Right lobe of liver (tissue), 6 donors: ENCODE results near the gene PCDHGA11. TPM values are rescaled to one million over a fixed set of nuclear protein-coding genes. Genes with fewer than 3 reads are reported as not detected.
"Not testable (repeated sequence)": the region's sequence is repeated elsewhere in the genome, so short reads cannot be mapped to it uniquely, and the experiment has no call there.

Experiments used
- ATAC-seq, 4 donors: fragments of 200-7000 bp; cut with Tn5 transposase; one replicate each; pipeline ENCODE4 v1.9.1; 2020; ENCODE audit warnings: mild to moderate bottlenecking in 4 of 4, moderate library complexity in 4 of 4
- DNase-seq, 3 donors: peaks; one replicate each; pipeline ENCODE4 v3.0.0-alpha.2; 2020
- H3K27ac ChIP-seq, 3 donors: fragments of 200-600 bp; one replicate each; pipeline ENCODE4 v1.8.0; 2022
- H3K27me3 ChIP-seq, 2 donors: fragments of 200-600 bp; one replicate each; pipeline ENCODE4 v1.8.0; 2022
- H3K36me3 ChIP-seq, 4 donors: fragments of 200-600 bp; sonication (generic) in 1 of 4; one replicate each; pipeline versions ENCODE4 v1.5.1 to v1.8.0; 2017 to 2022; ENCODE audit warnings: control low read depth in 1 of 4
- H3K4me1 ChIP-seq, 4 donors: fragments of 200-600 bp; sonication (generic) in 1 of 4; one replicate each; pipeline versions ENCODE4 v1.5.1 to v1.8.0; 2017 to 2022; ENCODE audit warnings: control low read depth in 1 of 4
- H3K4me3 ChIP-seq, 3 donors: fragments of 200-600 bp; one replicate each; pipeline ENCODE4 v1.8.0; 2022
- H3K9me3 ChIP-seq, 4 donors: fragments of 200-600 bp; sonication (generic) in 1 of 4; one replicate each; pipeline versions ENCODE4 v1.5.1 to v1.8.0; 2017 to 2022; ENCODE audit warnings: control low read depth in 1 of 4
- POLR2A ChIP-seq: fragments of 450-650 bp; IDR thresholded peaks from one replicate; pipeline ENCODE4 v1.6.1; 2017; ENCODE audit warnings: antibody characterized with exemption, mild to moderate bottlenecking
- WGBS: methylation state at CpG from one replicate; pipeline ENCODE4 v1.1.6; 2018; ENCODE audit warnings: low coverage, low lambda C conversion rate; ENCODE audit not compliant: insufficient coverage; ENCODE audit errors: missing lambda C conversion rate; 5-methylcytosine and 5-hydroxymethylcytosine counted together
- intact Hi-C, 2 donors: fragments of 100-400 bp; cut with DNase I; formaldehyde crosslinking; loops; one replicate each; pipeline versions ENCODE4 v1.11.2 to v1.14.1; 2022
- total RNA-seq, 6 experiments: library from RNA; depleted of rRNA in 2 of 6; stranded (reverse); fragments of >200 nt in 2 of 6; fragmentation: NEBNext Ultra II Directional in 3 of 6; extraction: Animal tissue kit (Norgen Biotek cat#: 25700) in 3 of 6; gene quantifications; one replicate each; pipeline versions ENCODE4 v1.1.0 to v1.2.4, GENCODE V29; 2016 to 2023
- TF ChIP-seq, protein P1 (sequence below), 4 donors: fragments of 200-600 bp in 3 of 4; fragments of 450-650 bp in 1 of 4; IDR thresholded peaks; one replicate each; pipeline versions ENCODE4 v1.5.1 to v1.8.0; 2016 to 2022; ENCODE audit warnings: antibody characterized with exemption in 4 of 4, mild to moderate bottlenecking in 2 of 4
- donor health status: DM: no; HTN: yes; CAD: no.
- donor health status: DM: no; HTN: no; CAD: no.
- donor health status: DM: no; HTN: no; CAD: no.
- donor health status: DM: no; HTN: yes; CAD: no.
- donor health status: DM: no; HTN: yes; CAD: no.

Gene PCDHGA11
- total RNA-seq, 6 experiments from 2014 or later, result 0.81 to 1.7 (median 1.1) TPM

DNA sequence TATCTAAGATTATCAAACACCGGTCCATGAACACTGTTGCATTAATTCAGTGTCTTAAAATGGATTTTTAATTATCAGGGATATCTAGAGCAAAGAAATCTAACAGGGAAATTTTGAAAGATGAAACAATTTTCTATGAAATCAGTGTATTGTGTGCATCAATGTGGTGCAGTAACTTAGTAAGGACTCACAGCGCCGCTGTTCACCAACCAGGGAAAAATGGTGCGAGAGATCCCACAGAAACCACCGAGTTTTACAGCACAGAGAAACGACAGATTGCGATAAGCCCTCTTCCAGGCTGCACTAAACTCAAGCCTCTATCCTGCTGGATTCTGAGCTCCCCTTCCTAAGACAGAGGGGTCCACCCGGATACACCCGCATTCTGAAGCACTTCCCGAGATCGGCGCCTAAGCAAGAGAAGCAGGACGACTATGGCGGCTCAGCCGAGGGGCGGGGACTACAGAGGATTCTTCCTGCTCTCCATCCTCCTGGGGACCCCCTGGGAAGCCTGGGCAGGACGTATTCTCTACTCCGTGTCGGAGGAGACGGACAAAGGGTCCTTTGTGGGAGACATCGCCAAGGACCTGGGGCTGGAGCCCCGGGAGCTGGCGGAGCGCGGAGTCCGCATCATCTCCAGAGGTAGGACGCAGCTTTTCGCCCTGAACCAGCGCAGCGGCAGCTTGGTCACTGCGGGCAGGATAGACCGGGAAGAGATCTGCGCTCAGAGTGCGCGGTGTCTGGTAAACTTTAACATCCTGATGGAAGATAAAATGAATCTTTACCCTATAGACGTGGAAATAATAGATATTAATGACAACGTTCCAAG lies 38.2 kb upstream of the PCDHGA11 start, which contains the start of gene PCDHGA7:
Gene PCDHGA7 (plus strand): TSS at position 274 of the 826 bp plus-strand sequence. CDS start 158 bp downstream, at position 432.
- Histone ChIP-seq H3K4me3 (peak within 1 kb of the TSS in 2 of 3 donors; percentile 3 to 14), H3K4me1 (no peaks in the 10 kb centered on the region), H3K27ac (no peak within 1 kb of the TSS), H3K36me3 (no peaks in the 10 kb centered on the region), H3K9me3 (peaks cover 0 to 4% (median 0%) of the 10 kb centered on the region in 4 donors), H3K27me3 (no peaks in the 10 kb centered on the region)
- TF ChIP-seq, protein P1, sequence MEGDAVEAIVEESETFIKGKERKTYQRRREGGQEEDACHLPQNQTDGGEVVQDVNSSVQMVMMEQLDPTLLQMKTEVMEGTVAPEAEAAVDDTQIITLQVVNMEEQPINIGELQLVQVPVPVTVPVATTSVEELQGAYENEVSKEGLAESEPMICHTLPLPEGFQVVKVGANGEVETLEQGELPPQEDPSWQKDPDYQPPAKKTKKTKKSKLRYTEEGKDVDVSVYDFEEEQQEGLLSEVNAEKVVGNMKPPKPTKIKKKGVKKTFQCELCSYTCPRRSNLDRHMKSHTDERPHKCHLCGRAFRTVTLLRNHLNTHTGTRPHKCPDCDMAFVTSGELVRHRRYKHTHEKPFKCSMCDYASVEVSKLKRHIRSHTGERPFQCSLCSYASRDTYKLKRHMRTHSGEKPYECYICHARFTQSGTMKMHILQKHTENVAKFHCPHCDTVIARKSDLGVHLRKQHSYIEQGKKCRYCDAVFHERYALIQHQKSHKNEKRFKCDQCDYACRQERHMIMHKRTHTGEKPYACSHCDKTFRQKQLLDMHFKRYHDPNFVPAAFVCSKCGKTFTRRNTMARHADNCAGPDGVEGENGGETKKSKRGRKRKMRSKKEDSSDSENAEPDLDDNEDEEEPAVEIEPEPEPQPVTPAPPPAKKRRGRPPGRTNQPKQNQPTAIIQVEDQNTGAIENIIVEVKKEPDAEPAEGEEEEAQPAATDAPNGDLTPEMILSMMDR (IDR thresholded peaks at IDR 0.05), result peak in 3 of 4 donors; percentile 5 to 15 (median 9)
- TF ChIP-seq POLR2A, result no peak
- ATAC-seq, result peak in 1 of 4 donors; percentile 53
- no peak for DNase-seq
- intact Hi-C loops, result no loop called here
- 15% methylated on average over 21 of the region's 37 CpGs for WGBS

DNA sequence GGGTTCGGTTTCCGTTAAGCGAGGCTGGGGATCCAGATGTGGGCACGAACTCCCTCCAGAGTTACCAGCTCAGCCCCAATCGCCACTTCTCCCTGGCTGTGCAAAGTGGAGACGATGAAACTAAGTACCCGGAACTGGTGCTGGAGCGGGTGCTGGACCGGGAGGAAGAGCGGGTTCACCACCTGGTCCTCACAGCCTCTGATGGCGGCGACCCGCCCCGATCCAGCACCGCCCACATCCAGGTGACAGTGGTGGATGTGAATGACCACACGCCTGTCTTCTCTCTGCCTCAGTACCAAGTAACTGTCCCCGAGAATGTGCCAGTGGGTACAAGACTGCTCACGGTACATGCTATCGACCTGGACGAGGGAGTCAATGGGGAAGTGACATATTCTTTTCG lies 37.5 kb upstream of the PCDHGA11 start:
- Histone ChIP-seq H3K27ac (no peak overlapping the region), H3K9me3 (peaks cover 0 to 4% (median under 1%) of the 10 kb centered on the region in 4 donors), H3K4me1 (no peaks in the 10 kb centered on the region), H3K4me3 (no peak overlapping the region), H3K27me3 (no peaks in the 10 kb centered on the region), H3K36me3 (no peaks in the 10 kb centered on the region)
- no peak for ATAC-seq
- TF ChIP-seq POLR2A, result no peak
- TF ChIP-seq, protein P1 (IDR thresholded peaks at IDR 0.05), result no peak
- intact Hi-C loops, result no loop called here
- no peak for DNase-seq
- WGBS, result 28% methylated on average over 20 of the region's 21 CpGs

DNA sequence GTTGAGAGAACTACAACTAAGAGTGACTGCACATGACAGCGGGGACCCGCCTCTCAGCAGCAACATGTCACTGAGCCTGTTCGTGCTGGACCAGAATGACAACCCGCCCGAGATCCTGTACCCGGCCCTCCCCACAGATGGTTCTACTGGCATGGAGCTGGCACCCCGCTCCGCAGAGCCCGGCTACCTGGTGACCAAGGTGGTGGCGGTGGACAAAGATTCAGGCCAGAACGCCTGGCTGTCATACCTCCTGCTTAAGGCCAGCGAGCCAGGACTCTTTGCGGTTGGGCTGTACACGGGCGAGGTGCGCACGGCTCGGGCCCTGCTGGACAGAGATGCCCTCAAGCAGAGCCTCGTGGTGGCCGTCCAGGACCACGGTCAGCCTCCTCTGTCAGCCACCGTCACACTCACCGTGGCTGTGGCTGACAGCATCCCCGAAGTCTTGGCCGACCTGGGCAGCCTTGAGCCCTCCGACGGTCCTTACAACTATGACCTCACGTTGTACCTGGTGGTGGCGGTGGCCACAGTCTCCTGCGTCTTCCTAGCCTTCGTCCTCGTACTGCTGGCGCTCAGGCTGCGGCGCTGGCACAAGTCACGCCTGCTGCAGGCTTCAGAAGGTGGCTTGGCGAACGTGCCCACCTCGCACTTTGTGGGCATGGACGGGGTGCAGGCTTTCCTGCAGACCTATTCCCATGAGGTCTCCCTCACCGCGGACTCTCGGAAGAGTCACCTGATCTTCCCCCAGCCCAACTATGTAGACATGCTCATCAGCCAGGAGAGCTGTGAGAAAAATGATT lies 36.2 kb upstream of the PCDHGA11 start:
- intact Hi-C loops, result no loop called here
- H3K4me1 ChIP-seq, result no peaks in the 10 kb centered on the region
- no peak for ATAC-seq
- H3K36me3 ChIP-seq, result no peaks in the 10 kb centered on the region
- peaks cover 0 to 14% (median 2%) of the 10 kb centered on the region in 4 donors for H3K9me3 ChIP-seq
- H3K27me3 ChIP-seq, result no peaks in the 10 kb centered on the region
- no peak overlapping the region for H3K27ac ChIP-seq
- whole genome bisulfite sequencing, result 10% methylated on average over 4 of the region's 43 CpGs
- H3K4me3 ChIP-seq, result no peak overlapping the region
- no peak for TF ChIP-seq POLR2A
- TF ChIP-seq, protein P1 (IDR thresholded peaks at IDR 0.05), result no peak
- DNase-seq, result no peak

DNA sequence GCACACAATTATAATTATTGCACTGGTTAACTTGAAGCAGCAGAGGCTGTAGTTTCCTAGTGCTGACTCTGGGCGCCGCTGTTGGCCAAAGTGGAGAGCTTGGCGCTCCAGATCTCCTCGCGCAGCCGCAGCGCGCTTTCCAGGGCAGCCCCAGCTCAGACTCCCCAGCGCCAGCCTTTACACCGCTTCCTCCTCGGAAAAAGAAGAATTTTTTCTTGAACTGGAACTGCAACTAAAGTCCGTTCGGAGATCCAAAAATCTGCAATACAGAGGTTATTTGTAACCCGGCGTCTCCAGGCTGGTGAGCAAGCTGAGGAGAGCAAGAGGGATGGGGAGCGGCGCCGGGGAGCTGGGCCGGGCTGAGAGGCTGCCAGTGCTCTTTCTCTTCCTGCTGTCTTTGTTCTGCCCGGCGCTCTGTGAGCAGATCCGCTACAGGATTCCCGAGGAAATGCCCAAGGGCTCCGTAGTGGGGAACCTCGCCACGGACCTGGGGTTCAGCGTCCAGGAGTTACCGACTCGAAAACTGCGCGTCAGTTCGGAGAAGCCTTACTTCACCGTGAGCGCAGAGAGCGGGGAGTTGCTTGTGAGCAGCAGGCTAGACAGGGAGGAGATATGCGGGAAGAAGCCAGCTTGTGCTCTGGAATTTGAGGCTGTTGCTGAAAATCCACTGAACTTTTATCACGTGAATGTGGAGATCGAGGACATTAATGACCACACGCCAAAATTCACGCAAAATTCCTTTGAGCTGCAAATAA lies 33.1 kb upstream of the PCDHGA11 start, which contains the start of gene PCDHGB4:
Gene PCDHGB4 (plus strand): TSS at position 142 of the 755 bp plus-strand sequence. CDS start 187 bp downstream, at position 329.
- TF ChIP-seq, protein P1 (IDR thresholded peaks at IDR 0.05), result peak; percentile 30 to 48 (median 45)
- 9% methylated on average over 17 of the region's 40 CpGs for WGBS
- DNase-seq, intact Hi-C loops, H3K36me3 ChIP-seq, H3K27ac ChIP-seq, H3K4me1 ChIP-seq, H3K27me3 ChIP-seq: not testable (repeated sequence)
- ATAC-seq, result peak; percentile 92 to 97 (median 96)
- peaks cover 0 to 14% (median 5%) of the 10 kb centered on the region in 4 donors for H3K9me3 ChIP-seq
- H3K4me3 ChIP-seq, result peak within 1 kb of the TSS; percentile 17 to 27 (median 24)
